Measurements from ENCODE around the gene ABCA1.
A peak's percentile ranks its signal among the peaks of the same experiment; 100 is the strongest.
"Not testable (repeated sequence)": the region's sequence is repeated elsewhere in the genome, so short reads cannot be mapped to it uniquely, and the experiment has no call there.

The ABCA1 gene

GRCh38 chr9:104963076-104963475 lies 35.1 kb upstream of the ABCA1 start:
- H3K4me1 Mint-ChIP-seq: peaks cover 15% of the 10 kb centered on the region
- H3K36me3 Mint-ChIP-seq (ENCODE audit: low read depth): no peaks in the 10 kb centered on the region
- TF ChIP-seq, protein P1, sequence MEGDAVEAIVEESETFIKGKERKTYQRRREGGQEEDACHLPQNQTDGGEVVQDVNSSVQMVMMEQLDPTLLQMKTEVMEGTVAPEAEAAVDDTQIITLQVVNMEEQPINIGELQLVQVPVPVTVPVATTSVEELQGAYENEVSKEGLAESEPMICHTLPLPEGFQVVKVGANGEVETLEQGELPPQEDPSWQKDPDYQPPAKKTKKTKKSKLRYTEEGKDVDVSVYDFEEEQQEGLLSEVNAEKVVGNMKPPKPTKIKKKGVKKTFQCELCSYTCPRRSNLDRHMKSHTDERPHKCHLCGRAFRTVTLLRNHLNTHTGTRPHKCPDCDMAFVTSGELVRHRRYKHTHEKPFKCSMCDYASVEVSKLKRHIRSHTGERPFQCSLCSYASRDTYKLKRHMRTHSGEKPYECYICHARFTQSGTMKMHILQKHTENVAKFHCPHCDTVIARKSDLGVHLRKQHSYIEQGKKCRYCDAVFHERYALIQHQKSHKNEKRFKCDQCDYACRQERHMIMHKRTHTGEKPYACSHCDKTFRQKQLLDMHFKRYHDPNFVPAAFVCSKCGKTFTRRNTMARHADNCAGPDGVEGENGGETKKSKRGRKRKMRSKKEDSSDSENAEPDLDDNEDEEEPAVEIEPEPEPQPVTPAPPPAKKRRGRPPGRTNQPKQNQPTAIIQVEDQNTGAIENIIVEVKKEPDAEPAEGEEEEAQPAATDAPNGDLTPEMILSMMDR (IDR thresholded peaks at IDR 0.05; ENCODE audit: unreplicated experiment in 3 of 3): no peak
- no peak overlapping the region for H3K27ac Mint-ChIP-seq
- no peaks in the 10 kb centered on the region for H3K9me3 Mint-ChIP-seq
- no peaks in the 10 kb centered on the region for H3K27me3 Mint-ChIP-seq (ENCODE audit: low read depth)
- no peak overlapping the region for H3K4me3 Mint-ChIP-seq

- Mint-ChIP-seq H3K27me3 (ENCODE audit: low read depth) (no peaks in the 10 kb centered on the region), H3K4me3 (no peak overlapping the region), H3K27ac (peak overlapping the region in 2 of 3 experiments; percentile 8 to 61), H3K9me3 (no peaks in the 10 kb centered on the region), H3K4me1 (peaks cover 13% of the 10 kb centered on the region), H3K36me3 (ENCODE audit: low read depth) (no peaks in the 10 kb centered on the region)
- TF ChIP-seq, protein P1 (IDR thresholded peaks at IDR 0.05; ENCODE audit: unreplicated experiment in 3 of 3): no peak
Observed at GRCh38 chr9:104961701-104962359, 33.9 kb upstream of the ABCA1 start.

- no peaks in the 10 kb centered on the region for H3K27me3 Mint-ChIP-seq (ENCODE audit: low read depth)
- peak overlapping the region in 2 of 3 experiments; percentile 8 to 61 for H3K27ac Mint-ChIP-seq
- TF ChIP-seq, protein P1 (IDR thresholded peaks at IDR 0.05; ENCODE audit: unreplicated experiment in 3 of 3): no peak
- H3K4me1 Mint-ChIP-seq: peaks cover 13% of the 10 kb centered on the region
- H3K9me3 Mint-ChIP-seq: no peaks in the 10 kb centered on the region
- H3K36me3 Mint-ChIP-seq (ENCODE audit: low read depth): no peaks in the 10 kb centered on the region
- no peak overlapping the region for H3K4me3 Mint-ChIP-seq
Observed at GRCh38 chr9:104961238-104961637, 33.3 kb upstream of the ABCA1 start.

- no peak overlapping the region for H3K4me3 Mint-ChIP-seq
- no peaks in the 10 kb centered on the region for H3K9me3 Mint-ChIP-seq
- peaks cover 13% of the 10 kb centered on the region for H3K4me1 Mint-ChIP-seq
- no peaks in the 10 kb centered on the region for H3K36me3 Mint-ChIP-seq (ENCODE audit: low read depth)
- TF ChIP-seq, protein P1 (IDR thresholded peaks at IDR 0.05; ENCODE audit: unreplicated experiment in 3 of 3): no peak
- H3K27ac Mint-ChIP-seq: no peak overlapping the region
- no peaks in the 10 kb centered on the region for H3K27me3 Mint-ChIP-seq (ENCODE audit: low read depth)
Observed at GRCh38 chr9:104960662-104961061, 32.7 kb upstream of the ABCA1 start.

DNA sequence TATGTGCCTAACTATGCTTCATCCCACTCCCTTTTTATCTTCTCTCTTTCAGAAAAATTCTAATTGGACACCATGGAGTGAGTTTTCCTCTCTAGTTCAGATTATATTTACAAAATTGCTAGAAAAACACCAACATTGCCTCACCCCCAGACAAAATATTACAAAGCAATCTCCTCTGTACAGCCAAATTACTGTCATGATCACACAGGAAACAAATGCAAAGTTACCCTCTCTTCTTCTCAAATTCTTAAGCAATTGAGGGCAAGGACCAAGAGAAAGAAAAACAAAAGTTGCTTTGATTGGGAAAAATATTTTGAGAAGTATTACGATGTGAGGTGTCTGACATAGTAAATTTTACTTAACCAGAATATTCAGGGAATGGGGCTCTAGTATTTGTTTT lies 30.8 kb upstream of the ABCA1 start:
- H3K4me1 Mint-ChIP-seq: peaks cover 13% of the 10 kb centered on the region
- TF ChIP-seq, protein P1 (IDR thresholded peaks at IDR 0.05; ENCODE audit: unreplicated experiment in 3 of 3): no peak
- no peak overlapping the region for H3K4me3 Mint-ChIP-seq
- no peak overlapping the region for H3K27ac Mint-ChIP-seq
- no peaks in the 10 kb centered on the region for H3K9me3 Mint-ChIP-seq
- H3K36me3 Mint-ChIP-seq (ENCODE audit: low read depth): no peaks in the 10 kb centered on the region
- H3K27me3 Mint-ChIP-seq (ENCODE audit: low read depth): no peaks in the 10 kb centered on the region

- H3K27ac Mint-ChIP-seq; H3K36me3 Mint-ChIP-seq (ENCODE audit: low read depth); H3K9me3 Mint-ChIP-seq; H3K4me3 Mint-ChIP-seq; H3K27me3 Mint-ChIP-seq (ENCODE audit: low read depth): not testable (repeated sequence)
- peaks cover 13% of the 10 kb centered on the region for H3K4me1 Mint-ChIP-seq
Observed at GRCh38 chr9:104958006-104958405, 30.1 kb upstream of the ABCA1 start.

Measured in nephron (organoid).